ENCODE data around the gene ZNF618. TPM values are rescaled to one million over a fixed set of nuclear protein-coding genes. Genes with fewer than 3 reads are reported as not detected.

Gene ZNF618
- total RNA-seq, 4 donors from 2014 or later: 2.9 to 5.8 (median 4.2) TPM

GRCh38 chr9:114002271-114002985 lies 126.3 kb downstream of the ZNF618 start:
- Histone ChIP-seq H3K9me3 (no peaks in the 10 kb centered on the region), H3K4me3 (no peak overlapping the region), H3K27me3 (no peaks in the 10 kb centered on the region), H3K36me3 (peaks cover 8% of the 10 kb centered on the region), H3K4me1 (peaks cover 12% of the 10 kb centered on the region), H3K27ac (no peak overlapping the region)
- TF ChIP-seq CTCF (IDR thresholded peaks at IDR 0.05) (no peak), POLR2AphosphoS5 (IDR thresholded peaks at IDR 0.05) (no peak)
- 91% methylated on average over 13 of the region's 14 CpGs for WGBS
- peak; percentile 53 to 68 for DNase-seq (ENCODE audit: low spot score in 2 of 2)

- Histone ChIP-seq H3K27me3 (no peaks in the 10 kb centered on the region), H3K4me1 (peaks cover 12% of the 10 kb centered on the region), H3K9me3 (no peaks in the 10 kb centered on the region), H3K4me3 (no peak overlapping the region), H3K27ac (no peak overlapping the region), H3K36me3 (peaks cover 8% of the 10 kb centered on the region)
- DNase-seq (ENCODE audit: low spot score in 2 of 2): peak; percentile 25 to 74
- no peak for TF ChIP-seq EP300 (IDR thresholded peaks at IDR 0.05)
- no peak for TF ChIP-seq POLR2A (IDR thresholded peaks at IDR 0.05)
- TF ChIP-seq POLR2AphosphoS5 (IDR thresholded peaks at IDR 0.05): no peak
- TF ChIP-seq CTCF (IDR thresholded peaks at IDR 0.05): no peak
- WGBS: 100% methylated on average over 4 of the region's 5 CpGs
Observed at GRCh38 chr9:114002986-114003350, 126.9 kb downstream of the ZNF618 start.

DNA sequence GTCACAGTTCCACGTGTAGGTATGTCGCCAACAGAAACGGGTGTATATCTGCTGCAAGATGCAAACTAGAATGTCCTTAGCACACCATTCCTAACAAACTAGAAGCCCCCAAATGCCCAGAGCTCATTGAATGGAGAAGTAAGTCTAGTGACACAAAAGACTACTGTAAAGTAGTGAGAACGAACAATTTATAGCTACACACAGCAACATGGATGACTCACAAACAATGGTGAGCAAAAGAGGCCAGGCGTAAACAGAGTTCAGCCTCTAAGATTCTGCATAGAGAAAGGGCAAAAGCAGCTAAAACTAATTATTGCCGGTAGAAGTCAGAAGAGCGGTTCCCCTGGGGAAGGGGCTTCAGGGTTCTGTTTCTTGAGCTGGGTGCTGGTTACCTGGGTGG lies 127.2 kb downstream of the ZNF618 start:
- TF ChIP-seq CTCF (IDR thresholded peaks at IDR 0.05): no peak
- no peak for TF ChIP-seq EP300 (IDR thresholded peaks at IDR 0.05)
- no peak for TF ChIP-seq POLR2A (IDR thresholded peaks at IDR 0.05)
- no peak for TF ChIP-seq POLR2AphosphoS5 (IDR thresholded peaks at IDR 0.05)
- Histone ChIP-seq H3K4me3 (no peak overlapping the region), H3K27ac (no peak overlapping the region), H3K9me3 (no peaks in the 10 kb centered on the region), H3K27me3 (no peaks in the 10 kb centered on the region), H3K36me3 (peaks cover 8% of the 10 kb centered on the region), H3K4me1 (peaks cover 12% of the 10 kb centered on the region)
- peak in 1 of 2 donors; percentile 7 for DNase-seq (ENCODE audit: low spot score in 2 of 2)
- 84% methylated on average over 7 of the region's 7 CpGs for WGBS

- no peak overlapping the region for H3K4me3 ChIP-seq
- H3K36me3 ChIP-seq: peaks cover 8% of the 10 kb centered on the region
- DNase-seq (ENCODE audit: low spot score in 2 of 2): peak in 1 of 2 donors; percentile 8
- no peak for TF ChIP-seq EP300 (IDR thresholded peaks at IDR 0.05)
- TF ChIP-seq CTCF (IDR thresholded peaks at IDR 0.05): no peak
- no peak for TF ChIP-seq POLR2AphosphoS5 (IDR thresholded peaks at IDR 0.05)
- TF ChIP-seq POLR2A (IDR thresholded peaks at IDR 0.05): no peak
- H3K4me1 ChIP-seq: peaks cover 12% of the 10 kb centered on the region
- H3K9me3 ChIP-seq: no peaks in the 10 kb centered on the region
- H3K27ac ChIP-seq: no peak overlapping the region
- H3K27me3 ChIP-seq: no peaks in the 10 kb centered on the region
- 57% methylated on average over 5 of the region's 5 CpGs for WGBS
Observed at GRCh38 chr9:114003758-114004157, 127.6 kb downstream of the ZNF618 start.

DNA sequence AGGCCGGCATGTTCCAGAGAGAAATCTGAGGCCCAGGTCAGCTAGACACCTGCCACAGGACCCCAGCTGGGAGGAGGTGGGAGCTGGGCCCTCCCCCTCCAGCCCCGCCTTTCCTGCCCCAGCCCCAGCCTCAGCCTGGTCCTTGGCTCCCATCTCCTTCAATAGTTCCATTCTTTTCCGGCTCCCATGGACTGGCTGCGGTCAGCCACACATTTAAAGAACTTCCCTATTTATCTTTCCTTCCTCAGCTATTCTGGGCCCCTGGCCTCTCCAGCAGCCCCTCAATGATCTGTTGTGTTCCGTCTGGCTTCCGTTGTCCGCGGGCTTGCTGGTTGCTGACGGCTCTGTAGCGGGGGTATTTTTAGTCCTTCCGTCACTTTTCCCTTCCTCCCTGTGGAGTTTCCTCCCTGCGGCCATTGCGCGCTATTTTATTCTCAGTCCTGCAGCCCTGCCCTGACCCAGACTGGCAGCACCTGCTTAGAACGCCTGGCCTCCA lies 128.2 kb downstream of the ZNF618 start:
- H3K9me3 ChIP-seq: no peaks in the 10 kb centered on the region
- 74% methylated on average over 15 of the region's 15 CpGs for WGBS
- DNase-seq (ENCODE audit: low spot score in 2 of 2): peak; percentile 64 to 77
- no peak overlapping the region for H3K4me3 ChIP-seq
- no peak for TF ChIP-seq CTCF (IDR thresholded peaks at IDR 0.05)
- no peak for TF ChIP-seq POLR2A (IDR thresholded peaks at IDR 0.05)
- TF ChIP-seq POLR2AphosphoS5 (IDR thresholded peaks at IDR 0.05): no peak
- TF ChIP-seq EP300 (IDR thresholded peaks at IDR 0.05): no peak
- no peak overlapping the region for H3K27ac ChIP-seq
- peaks cover 10% of the 10 kb centered on the region for H3K4me1 ChIP-seq
- H3K36me3 ChIP-seq: peaks cover 8% of the 10 kb centered on the region
- H3K27me3 ChIP-seq: no peaks in the 10 kb centered on the region
